Prostate gland (tissue), 2 donors: ENCODE data around the gene CALM3. TPM values are rescaled to one million over a fixed set of nuclear protein-coding genes. Genes with fewer than 3 reads are reported as not detected.

Source experiments
- DNase-seq: peaks from one replicate; pipeline ENCODE4 v3.0.0-alpha.2; 2019; ENCODE audit warnings: low spot score
- H3K27ac ChIP-seq, 2 donors: fragments of 200-600 bp; sonication (generic); 2 replicates each; pipeline ENCODE4 v1.5.1; 2017 to 2019
- H3K27me3 ChIP-seq: fragments of 200-600 bp; sonication (generic); replicated peaks from 2 replicates; pipeline ENCODE4 v1.5.1; 2019; ENCODE audit not compliant: insufficient read depth
- H3K36me3 ChIP-seq, 2 donors: fragments of 200-600 bp; sonication (generic); 1 replicate in 1 of 2; 2 replicates in 1 of 2; pipeline versions ENCODE4 v1.5.1 to v1.8.1; 2017 to 2019
- H3K4me1 ChIP-seq: fragments of 200-600 bp; sonication (generic); replicated peaks from 2 replicates; pipeline ENCODE4 v1.5.1; 2019
- H3K4me3 ChIP-seq, 2 donors: fragments of 200-600 bp; sonication (generic); 2 replicates each; pipeline ENCODE4 v1.5.1; 2017 to 2019
- H3K9me3 ChIP-seq: fragments of 200-600 bp; sonication (generic); 2 replicates; pipeline ENCODE4 v1.5.1; 2017
- POLR2A ChIP-seq: fragments of 450-650 bp; IDR thresholded peaks from one replicate; pipeline ENCODE4 v1.6.1; 2016; ENCODE audit warnings: antibody characterized with exemption, mild to moderate bottlenecking
- POLR2AphosphoS5 ChIP-seq: sonication (generic); formaldehyde crosslinking; IDR thresholded peaks from one replicate; pipeline ENCODE4 v1.6.1; 2017; ENCODE audit warnings: antibody characterized with exemption
- WGBS: methylation state at CpG from one replicate; pipeline ENCODE4 v1.1.5; 2018; 5-methylcytosine and 5-hydroxymethylcytosine counted together
- intact Hi-C: fragments of 100-400 bp; cut with DNase I; formaldehyde crosslinking; loops from one replicate; pipeline ENCODE4 v1.14.2; 2022
- total RNA-seq, 2 donors: library from RNA; depleted of rRNA; stranded (reverse); fragments of >200 nt; gene quantifications; one replicate each; pipeline ENCODE4 v1.1.0, GENCODE V29; 2016
- TF ChIP-seq, protein P1 (sequence below), 4 experiments: fragments of 200-600 bp in 2 of 4; fragments of 450-650 bp in 2 of 4; sonication (generic) in 2 of 4; IDR thresholded peaks; 1 replicate in 3 of 4; 2 replicates in 1 of 4; pipeline ENCODE4 v1.5.1; 2016 to 2019; ENCODE audit warnings: antibody characterized with exemption in 4 of 4, mild to moderate bottlenecking in 2 of 4, moderate library complexity in 2 of 4

The CALM3 gene
- total RNA-seq, 2 donors from 2014 or later = 166 to 171 TPM

DNA sequence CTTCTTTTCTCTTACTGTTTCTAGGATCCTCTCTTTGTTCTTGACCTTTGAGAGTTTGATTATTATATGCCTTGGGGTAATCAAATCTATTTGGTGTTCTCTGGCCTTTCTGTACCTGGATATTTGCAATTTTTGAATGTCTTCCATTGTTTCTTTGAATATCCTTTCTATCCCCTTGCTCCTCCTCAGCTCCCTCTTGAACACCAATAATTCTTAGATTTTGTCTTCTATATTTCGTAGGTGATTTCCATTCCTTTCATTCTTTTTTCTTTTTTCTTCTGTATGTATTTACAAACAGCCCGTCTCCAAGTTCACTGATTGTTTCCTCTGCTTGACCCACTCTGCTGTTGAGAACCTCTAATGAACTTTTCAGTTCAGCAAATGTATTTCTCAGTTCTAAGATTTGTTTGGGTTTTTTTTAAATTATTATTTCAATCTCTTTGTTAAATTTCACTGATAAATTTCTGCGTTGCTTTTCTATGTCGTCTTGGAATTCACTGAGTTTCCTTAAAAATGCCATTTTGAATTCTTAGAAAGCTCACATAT is 2.7 kb upstream of the CALM3 start:
- H3K36me3 ChIP-seq = no peaks in the 10 kb centered on the region
- H3K27ac ChIP-seq = no peak overlapping the region
- WGBS = 93% methylated on average over 4 of the region's 4 CpGs
- intact Hi-C loops = no loop called here
- TF ChIP-seq, protein P1, sequence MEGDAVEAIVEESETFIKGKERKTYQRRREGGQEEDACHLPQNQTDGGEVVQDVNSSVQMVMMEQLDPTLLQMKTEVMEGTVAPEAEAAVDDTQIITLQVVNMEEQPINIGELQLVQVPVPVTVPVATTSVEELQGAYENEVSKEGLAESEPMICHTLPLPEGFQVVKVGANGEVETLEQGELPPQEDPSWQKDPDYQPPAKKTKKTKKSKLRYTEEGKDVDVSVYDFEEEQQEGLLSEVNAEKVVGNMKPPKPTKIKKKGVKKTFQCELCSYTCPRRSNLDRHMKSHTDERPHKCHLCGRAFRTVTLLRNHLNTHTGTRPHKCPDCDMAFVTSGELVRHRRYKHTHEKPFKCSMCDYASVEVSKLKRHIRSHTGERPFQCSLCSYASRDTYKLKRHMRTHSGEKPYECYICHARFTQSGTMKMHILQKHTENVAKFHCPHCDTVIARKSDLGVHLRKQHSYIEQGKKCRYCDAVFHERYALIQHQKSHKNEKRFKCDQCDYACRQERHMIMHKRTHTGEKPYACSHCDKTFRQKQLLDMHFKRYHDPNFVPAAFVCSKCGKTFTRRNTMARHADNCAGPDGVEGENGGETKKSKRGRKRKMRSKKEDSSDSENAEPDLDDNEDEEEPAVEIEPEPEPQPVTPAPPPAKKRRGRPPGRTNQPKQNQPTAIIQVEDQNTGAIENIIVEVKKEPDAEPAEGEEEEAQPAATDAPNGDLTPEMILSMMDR (IDR thresholded peaks at IDR 0.05) = no peak
- no peak for TF ChIP-seq POLR2AphosphoS5
- TF ChIP-seq POLR2A = no peak
- no peaks in the 10 kb centered on the region for H3K27me3 ChIP-seq
- DNase-seq = no peak
- peaks cover 3% of the 10 kb centered on the region for H3K4me1 ChIP-seq
- no peak overlapping the region for H3K4me3 ChIP-seq
- no peaks in the 10 kb centered on the region for H3K9me3 ChIP-seq

- TF ChIP-seq, protein P1 (IDR thresholded peaks at IDR 0.05) = no peak
- TF ChIP-seq POLR2A (no peak), POLR2AphosphoS5 (no peak)
- no peaks in the 10 kb centered on the region for H3K27me3 ChIP-seq
- H3K27ac ChIP-seq = peak overlapping the region; percentile 93 to 97
- H3K4me3 ChIP-seq = peak overlapping the region; percentile 99 to 100
- intact Hi-C loops = no loop called here
- H3K36me3 ChIP-seq = no peaks in the 10 kb centered on the region
- H3K4me1 ChIP-seq = peaks cover 3% of the 10 kb centered on the region
- 63% methylated on average over 9 of the region's 9 CpGs for WGBS
- DNase-seq = no peak
- no peaks in the 10 kb centered on the region for H3K9me3 ChIP-seq
Observed at GRCh38 chr19:46599716-46600373, 1.3 kb upstream of the CALM3 start.

DNA sequence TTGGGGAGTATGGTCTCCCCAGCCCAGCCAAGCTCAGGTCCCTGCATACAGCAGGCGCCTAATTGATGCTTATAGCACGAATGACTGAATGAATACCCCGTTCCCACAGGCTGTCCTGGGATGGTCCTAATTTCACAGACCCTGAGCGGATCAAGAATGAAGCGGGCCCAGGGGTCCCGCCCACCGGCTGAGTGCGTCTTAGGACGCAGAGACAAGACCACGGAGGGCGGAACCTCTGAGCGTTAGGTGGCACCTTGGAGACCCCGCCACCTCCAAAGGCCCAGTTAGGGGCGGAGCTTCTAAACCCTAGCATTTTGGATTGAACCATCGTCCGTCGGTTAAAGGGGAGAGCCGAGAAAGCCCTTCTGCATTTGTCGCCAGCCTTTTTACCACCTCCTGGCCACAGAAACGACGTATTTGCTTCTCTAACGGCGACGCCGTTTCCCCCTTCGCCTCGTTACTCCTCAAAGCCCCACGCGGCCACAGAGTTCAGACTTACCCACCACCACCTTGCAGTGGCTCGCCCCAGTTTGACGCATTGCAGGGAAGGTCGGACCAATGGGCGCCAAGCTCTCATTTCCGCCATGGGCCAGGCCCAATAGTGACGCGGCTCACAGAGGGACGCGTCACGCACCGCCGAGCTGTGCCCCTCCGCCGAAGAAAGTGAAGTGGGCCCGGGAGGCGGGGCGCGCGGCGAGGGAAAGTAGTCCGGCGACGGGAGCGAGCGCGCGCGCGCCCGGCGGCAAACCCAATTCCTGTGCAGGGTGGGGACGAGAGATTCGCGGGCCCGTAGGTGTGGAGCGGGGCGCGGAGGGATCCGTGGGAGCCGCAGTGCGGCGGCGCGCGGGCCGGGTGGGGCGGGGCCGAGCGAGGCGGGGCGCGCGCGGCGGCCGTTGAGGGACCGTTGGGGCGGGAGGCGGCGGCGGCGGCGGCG is 479 bp upstream of the CALM3 start:
- TF ChIP-seq POLR2AphosphoS5 (peak; percentile 95), POLR2A (peak; percentile 14)
- TF ChIP-seq, protein P1 (IDR thresholded peaks at IDR 0.05) = peak in 1 of 4 experiments; percentile 17
- Histone ChIP-seq H3K4me1 (peaks cover 3% of the 10 kb centered on the region), H3K27me3 (no peaks in the 10 kb centered on the region), H3K9me3 (no peaks in the 10 kb centered on the region), H3K27ac (peak overlapping the region; percentile 93 to 97), H3K36me3 (no peaks in the 10 kb centered on the region), H3K4me3 (peak overlapping the region; percentile 99 to 100)
- peak; percentile 97 for DNase-seq
- under 1% methylated on average over 73 of the region's 93 CpGs for WGBS
- intact Hi-C loops = no loop called here

DNA sequence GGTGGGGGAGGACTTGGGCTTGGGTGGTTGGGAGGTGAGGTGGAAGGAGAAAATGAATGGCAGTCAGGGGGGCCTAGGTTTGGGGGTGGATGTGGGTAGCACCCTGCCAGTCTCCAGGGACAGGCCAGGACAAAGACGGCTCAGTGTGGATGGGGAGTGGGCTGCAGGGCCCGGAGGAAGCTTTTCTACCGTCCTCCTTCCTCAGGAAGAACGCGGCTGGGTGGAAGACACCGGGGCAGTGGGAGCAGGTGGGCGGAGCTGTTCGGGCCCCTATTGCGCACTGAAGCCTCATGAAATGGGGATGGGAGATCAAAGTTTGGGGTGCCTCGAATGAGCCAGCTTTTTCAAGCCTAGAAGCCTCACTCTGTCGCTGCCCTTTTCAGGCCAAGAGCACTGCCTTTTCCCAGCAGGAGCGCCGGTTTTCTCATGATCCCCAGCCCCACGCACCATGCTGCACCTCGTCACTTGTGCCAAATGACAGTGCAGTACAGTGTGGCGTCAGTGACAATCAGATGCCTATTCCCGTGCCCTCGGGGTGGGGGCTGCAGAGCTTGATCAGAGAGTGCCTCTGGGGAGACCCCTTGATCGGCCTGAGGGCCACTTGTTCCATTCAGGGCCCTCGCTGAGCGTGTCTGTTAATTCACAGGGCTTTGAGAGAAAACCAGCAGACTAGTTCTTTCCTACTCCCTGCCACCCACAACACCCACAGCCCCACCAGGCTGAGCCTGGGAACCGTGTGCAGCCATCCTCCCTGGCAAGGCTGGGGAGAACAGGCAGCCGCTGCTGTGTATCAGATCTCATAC is 1.5 kb downstream of the CALM3 start:
- peak overlapping the region; percentile 99 to 100 for H3K4me3 ChIP-seq
- TF ChIP-seq POLR2AphosphoS5 (no peak), POLR2A (no peak)
- TF ChIP-seq, protein P1 (IDR thresholded peaks at IDR 0.05) = no peak
- H3K27me3 ChIP-seq = no peaks in the 10 kb centered on the region
- peak overlapping the region; percentile 93 to 97 for H3K27ac ChIP-seq
- WGBS = 13% methylated on average over 23 of the region's 23 CpGs
- intact Hi-C loops = no loop called here
- H3K36me3 ChIP-seq = peaks cover 0 to 2% of the 10 kb centered on the region in 2 donors
- H3K9me3 ChIP-seq = no peaks in the 10 kb centered on the region
- H3K4me1 ChIP-seq = peaks cover 3% of the 10 kb centered on the region
- DNase-seq = no peak
